NB4 (cell line): Measurements from ENCODE around the gene SPTSSB.

Experiments used
- DNase-seq: peaks from one replicate; pipeline ENCODE4 v3.0.0; 2010; ENCODE audit warnings: low read depth
- H3K4me3 ChIP-seq: one replicate; pipeline ENCODE4 v1.5.1; 2011; ENCODE audit warnings: mild to moderate bottlenecking, low read depth, low read length, moderate library complexity
- MYC ChIP-seq: IDR thresholded peaks from 2 replicates; pipeline ENCODE4 v1.6.1; 2011; ENCODE audit warnings: low read depth, low read length
- POLR2A ChIP-seq: IDR thresholded peaks from 2 replicates; pipeline ENCODE4 v1.6.1; 2011; ENCODE audit warnings: mild to moderate bottlenecking; ENCODE audit not compliant: insufficient read length; ENCODE audit errors: extremely low read depth
- TF ChIP-seq, protein P1 (sequence below): IDR thresholded peaks from 2 replicates; pipeline ENCODE4 v1.6.1; 2011; ENCODE audit warnings: low read depth, low read length
- TF ChIP-seq, protein P2 (sequence below): IDR thresholded peaks from one replicate; pipeline ENCODE4 v1.5.1; 2012; ENCODE audit warnings: low read depth, low read length

Gene SPTSSB

DNA sequence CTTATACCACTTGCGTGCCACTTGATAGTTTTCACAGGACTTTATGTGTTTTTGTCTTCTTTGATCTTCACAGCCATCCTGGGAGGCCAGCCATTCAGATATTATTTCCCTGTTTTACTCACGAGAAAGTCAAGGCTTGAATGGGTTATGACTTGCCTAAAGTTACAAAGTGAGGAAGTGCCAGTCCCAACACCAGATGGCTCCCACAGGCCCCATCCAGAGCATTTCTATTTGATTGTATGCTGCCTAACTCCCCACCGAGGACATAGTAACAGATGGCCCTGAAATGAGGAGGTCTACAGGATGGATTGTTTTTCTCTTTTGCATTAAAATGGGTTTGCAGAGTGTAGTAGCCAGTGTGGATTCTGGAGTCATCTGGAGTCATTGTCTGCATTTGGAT is 74.5 kb downstream of the SPTSSB start:
- no peak for DNase-seq
- TF ChIP-seq, protein P1, sequence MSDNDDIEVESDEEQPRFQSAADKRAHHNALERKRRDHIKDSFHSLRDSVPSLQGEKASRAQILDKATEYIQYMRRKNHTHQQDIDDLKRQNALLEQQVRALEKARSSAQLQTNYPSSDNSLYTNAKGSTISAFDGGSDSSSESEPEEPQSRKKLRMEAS = no peak
- TF ChIP-seq, protein P2, sequence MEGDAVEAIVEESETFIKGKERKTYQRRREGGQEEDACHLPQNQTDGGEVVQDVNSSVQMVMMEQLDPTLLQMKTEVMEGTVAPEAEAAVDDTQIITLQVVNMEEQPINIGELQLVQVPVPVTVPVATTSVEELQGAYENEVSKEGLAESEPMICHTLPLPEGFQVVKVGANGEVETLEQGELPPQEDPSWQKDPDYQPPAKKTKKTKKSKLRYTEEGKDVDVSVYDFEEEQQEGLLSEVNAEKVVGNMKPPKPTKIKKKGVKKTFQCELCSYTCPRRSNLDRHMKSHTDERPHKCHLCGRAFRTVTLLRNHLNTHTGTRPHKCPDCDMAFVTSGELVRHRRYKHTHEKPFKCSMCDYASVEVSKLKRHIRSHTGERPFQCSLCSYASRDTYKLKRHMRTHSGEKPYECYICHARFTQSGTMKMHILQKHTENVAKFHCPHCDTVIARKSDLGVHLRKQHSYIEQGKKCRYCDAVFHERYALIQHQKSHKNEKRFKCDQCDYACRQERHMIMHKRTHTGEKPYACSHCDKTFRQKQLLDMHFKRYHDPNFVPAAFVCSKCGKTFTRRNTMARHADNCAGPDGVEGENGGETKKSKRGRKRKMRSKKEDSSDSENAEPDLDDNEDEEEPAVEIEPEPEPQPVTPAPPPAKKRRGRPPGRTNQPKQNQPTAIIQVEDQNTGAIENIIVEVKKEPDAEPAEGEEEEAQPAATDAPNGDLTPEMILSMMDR = no peak
- TF ChIP-seq MYC = no peak
- TF ChIP-seq POLR2A = no peak
- no peak overlapping the region for H3K4me3 ChIP-seq

DNA sequence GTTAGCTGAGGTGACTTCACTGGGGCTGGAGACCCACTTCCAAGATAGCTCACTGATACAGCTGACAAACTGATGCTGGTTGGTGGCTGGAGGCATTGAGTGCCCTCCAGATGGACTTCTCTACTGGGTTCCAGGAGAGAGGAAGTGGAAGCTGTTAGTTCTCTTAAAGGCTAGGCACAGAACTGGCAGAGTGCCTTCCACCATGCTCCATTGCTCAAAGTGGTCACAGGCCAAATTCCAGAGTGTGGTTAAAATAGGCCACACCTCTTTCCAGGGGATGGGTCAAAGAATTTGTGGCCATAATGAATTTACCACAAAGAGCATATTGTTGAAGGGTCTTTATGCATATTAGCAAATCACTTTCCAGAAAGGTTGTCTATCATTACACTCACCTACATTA is 76.0 kb downstream of the SPTSSB start:
- TF ChIP-seq, protein P2 = no peak
- TF ChIP-seq, protein P1 = no peak
- TF ChIP-seq POLR2A = no peak
- no peak for TF ChIP-seq MYC
- no peak for DNase-seq
- H3K4me3 ChIP-seq = no peak overlapping the region
